Activated B cell treated with CpG ODN at 0.5 μM for 24 hours (primary cell): ENCODE results near the gene CCDC8. TPM values are rescaled to one million over a fixed set of nuclear protein-coding genes. Genes with fewer than 3 reads are reported as not detected.

Experiments
- ATAC-seq: fragments of 200-7000 bp; cut with Tn5 transposase; one replicate; pipeline ENCODE4 v1.10.0; 2021; ENCODE audit warnings: low read depth, mild to moderate bottlenecking, moderate library complexity
- CTCF ChIA-PET: fragments of 350-600 bp; sonication (Branson Sonifier 250); formaldehyde crosslinking; loops from one replicate; lab custom pipeline; 2021; ENCODE audit warnings: antibody characterized with exemption; lab: Charles Lee
- POLR2A ChIA-PET: fragments of 350-600 bp; sonication (Branson Sonifier 250); formaldehyde crosslinking; loops from one replicate; lab custom pipeline; 2021; ENCODE audit warnings: antibody characterized with exemption; lab: Charles Lee
- DNase-seq: peaks from one replicate; pipeline ENCODE4 v3.0.0; 2022
- H3K27ac Mint-ChIP-seq: one replicate; pipeline ENCODE4 v1.8.0; 2020; ENCODE audit warnings: mixed read lengths
- H3K27me3 Mint-ChIP-seq: one replicate; pipeline ENCODE4 v1.8.0; 2021; ENCODE audit warnings: mixed read lengths
- H3K36me3 Mint-ChIP-seq: one replicate; pipeline ENCODE4 v1.8.0; 2021; ENCODE audit warnings: low read depth, mixed read lengths
- H3K4me1 Mint-ChIP-seq: one replicate; pipeline ENCODE4 v1.8.0; 2021; ENCODE audit warnings: mixed read lengths
- H3K4me3 Mint-ChIP-seq: one replicate; pipeline ENCODE4 v1.8.0; 2020; ENCODE audit warnings: mild to moderate bottlenecking, mixed read lengths
- H3K9me3 Mint-ChIP-seq: one replicate; pipeline ENCODE4 v1.8.0; 2020; ENCODE audit warnings: mixed read lengths
- CTCF ChIP-seq: fragments of 200-600 bp; IDR thresholded peaks from one replicate; pipeline ENCODE4 v1.8.0; 2022; ENCODE audit warnings: antibody characterized with exemption, mild to moderate bottlenecking
- intact Hi-C: fragments of 100-400 bp; cut with micrococcal nuclease; formaldehyde crosslinking; loops from one replicate; pipeline ENCODE4 v1.15.1; 2024
- total RNA-seq: library from RNA; stranded (reverse); gene quantifications from 2 replicates; pipeline ENCODE4 v1.2.3, GENCODE V29; 2022

The CCDC8 gene
- total RNA-seq, 1 donor from 2014 or later: not detected

- Mint-ChIP-seq H3K4me1 (peaks cover 3% of the 10 kb centered on the region), H3K27me3 (peaks cover 69% of the 10 kb centered on the region), H3K27ac (no peak overlapping the region), H3K36me3 (no peaks in the 10 kb centered on the region), H3K9me3 (no peaks in the 10 kb centered on the region), H3K4me3 (no peak overlapping the region)
- no peak for ATAC-seq
- POLR2A ChIA-PET: no interaction called here
- CTCF ChIA-PET: no interaction called here
- no peak for DNase-seq
- TF ChIP-seq CTCF: no peak
- intact Hi-C loops: no loop called here
These were observed 1.3 kb downstream of the CCDC8 start for GRCh38 chr19:46411925-46412649.

- peaks cover 3% of the 10 kb centered on the region for H3K4me1 Mint-ChIP-seq
- H3K36me3 Mint-ChIP-seq: no peaks in the 10 kb centered on the region
- intact Hi-C loops: no loop called here
- no peak overlapping the region for H3K4me3 Mint-ChIP-seq
- CTCF ChIA-PET: no interaction called here
- no peaks in the 10 kb centered on the region for H3K9me3 Mint-ChIP-seq
- peaks cover 73% of the 10 kb centered on the region for H3K27me3 Mint-ChIP-seq
- ATAC-seq (no peak), DNase-seq (no peak)
- no peak overlapping the region for H3K27ac Mint-ChIP-seq
- POLR2A ChIA-PET: no interaction called here
- no peak for TF ChIP-seq CTCF
These were observed 2.1 kb downstream of the CCDC8 start for GRCh38 chr19:46411088-46411924.

GRCh38 chr19:46410205-46411087 lies 2.9 kb downstream of the CCDC8 start:
- ATAC-seq (no peak), DNase-seq (no peak)
- TF ChIP-seq CTCF: no peak
- H3K27me3 Mint-ChIP-seq: peaks cover 72% of the 10 kb centered on the region
- no peaks in the 10 kb centered on the region for H3K36me3 Mint-ChIP-seq
- POLR2A ChIA-PET: no interaction called here
- H3K4me1 Mint-ChIP-seq: peaks cover 3% of the 10 kb centered on the region
- intact Hi-C loops: no loop called here
- H3K9me3 Mint-ChIP-seq: no peaks in the 10 kb centered on the region
- CTCF ChIA-PET: no interaction called here
- no peak overlapping the region for H3K27ac Mint-ChIP-seq
- H3K4me3 Mint-ChIP-seq: no peak overlapping the region

- DNase-seq (no peak), ATAC-seq (no peak)
- Mint-ChIP-seq H3K9me3 (no peaks in the 10 kb centered on the region), H3K27ac (no peak overlapping the region), H3K27me3 (peaks cover 70% of the 10 kb centered on the region), H3K36me3 (no peaks in the 10 kb centered on the region), H3K4me1 (peaks cover 11% of the 10 kb centered on the region), H3K4me3 (no peak overlapping the region)
- POLR2A ChIA-PET: no interaction called here
- intact Hi-C loops: no loop called here
- CTCF ChIA-PET: no interaction called here
- TF ChIP-seq CTCF: no peak
These were observed 4.2 kb downstream of the CCDC8 start for GRCh38 chr19:46409191-46409590.
